Measurements from ENCODE around the gene HIRA. TPM values are rescaled to one million over a fixed set of nuclear protein-coding genes. Genes with fewer than 3 reads are reported as not detected.
A peak's percentile ranks its signal among the peaks of the same experiment; 100 is the strongest.

The HIRA gene
- polyA plus RNA-seq, 3 donors = 1.8 to 20.7 (median 2.6) TPM

GRCh38 chr22:19432133-19432851, 759 bp upstream of the HIRA start, which contains the start of gene MRPL40:
Gene MRPL40, plus strand, starts transcription at chr22:19432545. Its CDS starts 10 bp downstream, at chr22:19432555.
- peak within 1 kb of the TSS; percentile 84 for H3K9ac ChIP-seq (ENCODE audit: insufficient read depth, low read length, poor library complexity, severe bottlenecking)
- H3K27ac ChIP-seq (ENCODE audit: low read depth in 1 of 2, low read length in 2 of 2) = peak within 1 kb of the TSS; percentile 90 to 95
- H3K9me3 ChIP-seq (replicated peaks in 1 of 2; ENCODE audit: control insufficient read depth in 1 of 2, insufficient read depth in 1 of 2, low read length in 2 of 2) = no peaks in the 10 kb centered on the region
- Mint-ChIP-seq H3K9me3 (no peaks in the 10 kb centered on the region), H3K27ac (peak within 1 kb of the TSS; percentile 89 to 94 (median 91)), H3K4me1 (peaks cover 38% of the 10 kb centered on the region), H3K36me3 (peaks cover 13 to 28% of the 10 kb centered on the region in 2 donors), H3K27me3 (ENCODE audit: low read depth in 3 of 3) (peaks cover 0 to 2% (median 0%) of the 10 kb centered on the region in 3 donors), H3K4me3 (peak within 1 kb of the TSS; percentile 86 to 93)
- peaks cover 27% of the 10 kb centered on the region for H4K20me1 ChIP-seq (ENCODE audit: insufficient read depth, low read length)
- peak within 1 kb of the TSS; percentile 99 for H2AFZ ChIP-seq (ENCODE audit: insufficient read depth, low read depth, low read length, poor library complexity, severe bottlenecking)
- H3K4me2 ChIP-seq (replicated peaks; ENCODE audit: extremely low read depth, low read length, poor library complexity, severe bottlenecking) = peak within 1 kb of the TSS; percentile 100
- TF ChIP-seq CTCF (IDR thresholded peaks at IDR 0.05) = no peak
- H3K4me3 ChIP-seq (replicated peaks in 1 of 3; ENCODE audit: low read depth in 2 of 3, low read length in 3 of 3) = peak within 1 kb of the TSS; percentile 82 to 97 (median 87)
- intact Hi-C loops (cut with micrococcal nuclease) = loop anchor here (2.0 kb wide), 2 partner anchors 15 to 47 kb away; partner anchors contain the start of genes C22orf39 (in 2 of the 2), CDC45 (in 1 of the 2) and UFD1 (in 1 of the 2)
- peak; percentile 81 to 93 (median 88) for DNase-seq
- H3K36me3 ChIP-seq (replicated peaks in 1 of 2; ENCODE audit: control insufficient read depth in 1 of 2, insufficient read depth in 2 of 2, low read length in 2 of 2) = peaks cover 13 to 28% of the 10 kb centered on the region in 2 donors
- H3K27me3 ChIP-seq (ENCODE audit: control insufficient read depth in 2 of 2, insufficient read depth in 2 of 2, low read length in 2 of 2) = no peaks in the 10 kb centered on the region
- H3K4me1 ChIP-seq (ENCODE audit: control insufficient read depth in 1 of 2, insufficient read depth in 2 of 2, low read length in 2 of 2) = peaks cover 42% of the 10 kb centered on the region in 2 donors
- peaks cover 52% of the 10 kb centered on the region for H3K79me2 ChIP-seq (ENCODE audit: insufficient read depth, low read length)
- 0% methylated on average over 70 of the region's 74 CpGs for WGBS (ENCODE audit: insufficient coverage)

- peaks cover 10 to 18% of the 10 kb centered on the region in 2 donors for H3K36me3 Mint-ChIP-seq
- no peaks in the 10 kb centered on the region for H3K9me3 Mint-ChIP-seq
- Histone ChIP-seq H3K36me3 (replicated peaks in 1 of 2; ENCODE audit: control insufficient read depth in 1 of 2, insufficient read depth in 2 of 2, low read length in 2 of 2) (peaks cover 13 to 17% of the 10 kb centered on the region in 2 donors), H3K9me3 (replicated peaks in 1 of 2; ENCODE audit: control insufficient read depth in 1 of 2, insufficient read depth in 1 of 2, low read length in 2 of 2) (no peaks in the 10 kb centered on the region), H3K4me3 (replicated peaks in 1 of 3; ENCODE audit: low read depth in 2 of 3, low read length in 3 of 3) (peak overlapping the region; percentile 55 to 91 (median 87)), H3K79me2 (ENCODE audit: insufficient read depth, low read length) (peaks cover 57% of the 10 kb centered on the region), H3K27ac (ENCODE audit: low read depth in 1 of 2, low read length in 2 of 2) (peak overlapping the region; percentile 71 to 87), H3K27me3 (ENCODE audit: control insufficient read depth in 2 of 2, insufficient read depth in 2 of 2, low read length in 2 of 2) (no peaks in the 10 kb centered on the region), H3K4me2 (replicated peaks; ENCODE audit: extremely low read depth, low read length, poor library complexity, severe bottlenecking) (peak overlapping the region; percentile 100), H3K4me1 (ENCODE audit: control insufficient read depth in 1 of 2, insufficient read depth in 2 of 2, low read length in 2 of 2) (peaks cover 45 to 51% of the 10 kb centered on the region in 2 donors), H3K9ac (ENCODE audit: insufficient read depth, low read length, poor library complexity, severe bottlenecking) (peak overlapping the region; percentile 85), H2AFZ (ENCODE audit: insufficient read depth, low read depth, low read length, poor library complexity, severe bottlenecking) (peak overlapping the region; percentile 77), H4K20me1 (ENCODE audit: insufficient read depth, low read length) (peaks cover 40% of the 10 kb centered on the region)
- under 1% methylated on average over 53 of the region's 53 CpGs for WGBS (ENCODE audit: insufficient coverage)
- peaks cover 48% of the 10 kb centered on the region for H3K4me1 Mint-ChIP-seq
- peak in 1 of 3 donors; percentile 9 for DNase-seq
- H3K27me3 Mint-ChIP-seq (ENCODE audit: low read depth in 3 of 3) = peaks cover 0 to 2% (median 0%) of the 10 kb centered on the region in 3 donors
- intact Hi-C loops (cut with micrococcal nuclease) = loop anchor here in 1 of 2 donors (1.0 kb wide), 1 partner anchor 48 kb away; the partner anchor contains the start of genes CDC45 and UFD1
- H3K4me3 Mint-ChIP-seq = peak overlapping the region; percentile 85 to 90
- H3K27ac Mint-ChIP-seq = peak overlapping the region; percentile 80 to 95 (median 89)
- TF ChIP-seq CTCF (IDR thresholded peaks at IDR 0.05) = no peak
These were observed 517 bp downstream of the HIRA start for GRCh38 chr22:19430890-19431541.
